Measurements from ENCODE around the gene SLC30A2.
A peak's percentile ranks its signal among the peaks of the same experiment; 100 is the strongest.

The SLC30A2 gene

DNA sequence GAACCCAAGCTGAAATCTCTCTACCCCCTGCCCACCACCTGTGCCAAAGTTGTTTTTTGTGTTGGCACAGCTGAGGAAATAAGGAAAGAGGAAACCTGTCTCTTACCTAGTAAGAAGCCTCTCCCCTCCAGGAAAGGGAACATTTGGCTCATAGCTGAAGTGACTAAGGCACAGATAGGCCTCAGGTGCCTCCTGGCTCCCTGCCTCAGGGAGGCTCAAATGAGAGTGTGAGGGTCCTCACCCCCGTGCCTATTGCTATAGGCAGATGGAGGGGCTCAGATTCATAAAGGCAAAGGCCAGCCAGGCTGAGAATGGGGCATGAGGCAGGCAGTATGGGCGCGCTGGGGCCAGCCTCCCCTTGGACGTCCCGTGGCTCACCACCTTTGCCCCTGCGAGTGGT is 7.4 kb downstream of the SLC30A2 start:
- TF ChIP-seq, protein P1, sequence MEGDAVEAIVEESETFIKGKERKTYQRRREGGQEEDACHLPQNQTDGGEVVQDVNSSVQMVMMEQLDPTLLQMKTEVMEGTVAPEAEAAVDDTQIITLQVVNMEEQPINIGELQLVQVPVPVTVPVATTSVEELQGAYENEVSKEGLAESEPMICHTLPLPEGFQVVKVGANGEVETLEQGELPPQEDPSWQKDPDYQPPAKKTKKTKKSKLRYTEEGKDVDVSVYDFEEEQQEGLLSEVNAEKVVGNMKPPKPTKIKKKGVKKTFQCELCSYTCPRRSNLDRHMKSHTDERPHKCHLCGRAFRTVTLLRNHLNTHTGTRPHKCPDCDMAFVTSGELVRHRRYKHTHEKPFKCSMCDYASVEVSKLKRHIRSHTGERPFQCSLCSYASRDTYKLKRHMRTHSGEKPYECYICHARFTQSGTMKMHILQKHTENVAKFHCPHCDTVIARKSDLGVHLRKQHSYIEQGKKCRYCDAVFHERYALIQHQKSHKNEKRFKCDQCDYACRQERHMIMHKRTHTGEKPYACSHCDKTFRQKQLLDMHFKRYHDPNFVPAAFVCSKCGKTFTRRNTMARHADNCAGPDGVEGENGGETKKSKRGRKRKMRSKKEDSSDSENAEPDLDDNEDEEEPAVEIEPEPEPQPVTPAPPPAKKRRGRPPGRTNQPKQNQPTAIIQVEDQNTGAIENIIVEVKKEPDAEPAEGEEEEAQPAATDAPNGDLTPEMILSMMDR (IDR thresholded peaks at IDR 0.05; ENCODE audit: control insufficient read depth, insufficient read depth, low read depth, low read length, missing control alignments) = no peak
- no peak for DNase-seq (ENCODE audit: low read depth)

GRCh38 chr1:26037904-26038303 is 8.0 kb downstream of the SLC30A2 start:
- TF ChIP-seq, protein P1 (IDR thresholded peaks at IDR 0.05; ENCODE audit: control insufficient read depth, insufficient read depth, low read depth, low read length, missing control alignments) = no peak
- no peak for DNase-seq (ENCODE audit: low read depth)
- no peak overlapping the region for H3K4me3 ChIP-seq (ENCODE audit: control insufficient read depth, low read depth, low read length)

More for the DNA sequence above, 7.4 kb downstream of the SLC30A2 start:
- no peak overlapping the region for H3K4me3 ChIP-seq (ENCODE audit: control insufficient read depth, low read depth, low read length)

GRCh38 chr1:26036756-26037281 is 9.1 kb downstream of the SLC30A2 start:
- no peak overlapping the region for H3K4me3 ChIP-seq (ENCODE audit: control insufficient read depth, low read depth, low read length)
- TF ChIP-seq, protein P1 (IDR thresholded peaks at IDR 0.05; ENCODE audit: control insufficient read depth, insufficient read depth, low read depth, low read length, missing control alignments) = no peak
- DNase-seq (ENCODE audit: low read depth) = no peak

GRCh38 chr1:26035959-26036755 is 9.8 kb downstream of the SLC30A2 start:
- H3K4me3 ChIP-seq (ENCODE audit: control insufficient read depth, low read depth, low read length) = peak overlapping the region; percentile 91
- no peak for DNase-seq (ENCODE audit: low read depth)
- TF ChIP-seq, protein P1 (IDR thresholded peaks at IDR 0.05; ENCODE audit: control insufficient read depth, insufficient read depth, low read depth, low read length, missing control alignments) = peak; percentile 99

GRCh38 chr1:26035203-26035958 is 10.5 kb downstream of the SLC30A2 start:
- DNase-seq (ENCODE audit: low read depth) = no peak
- TF ChIP-seq, protein P1 (IDR thresholded peaks at IDR 0.05; ENCODE audit: control insufficient read depth, insufficient read depth, low read depth, low read length, missing control alignments) = peak; percentile 7
- peak overlapping the region; percentile 91 for H3K4me3 ChIP-seq (ENCODE audit: control insufficient read depth, low read depth, low read length)

GRCh38 chr1:26034504-26035202 is 11.3 kb downstream of the SLC30A2 start:
- no peak for DNase-seq (ENCODE audit: low read depth)
- peak overlapping the region; percentile 91 for H3K4me3 ChIP-seq (ENCODE audit: control insufficient read depth, low read depth, low read length)
- TF ChIP-seq, protein P1 (IDR thresholded peaks at IDR 0.05; ENCODE audit: control insufficient read depth, insufficient read depth, low read depth, low read length, missing control alignments) = no peak

All from AG09309 (cell line).